ENCODE measurements around the gene HHAT.

Gene HHAT

DNA sequence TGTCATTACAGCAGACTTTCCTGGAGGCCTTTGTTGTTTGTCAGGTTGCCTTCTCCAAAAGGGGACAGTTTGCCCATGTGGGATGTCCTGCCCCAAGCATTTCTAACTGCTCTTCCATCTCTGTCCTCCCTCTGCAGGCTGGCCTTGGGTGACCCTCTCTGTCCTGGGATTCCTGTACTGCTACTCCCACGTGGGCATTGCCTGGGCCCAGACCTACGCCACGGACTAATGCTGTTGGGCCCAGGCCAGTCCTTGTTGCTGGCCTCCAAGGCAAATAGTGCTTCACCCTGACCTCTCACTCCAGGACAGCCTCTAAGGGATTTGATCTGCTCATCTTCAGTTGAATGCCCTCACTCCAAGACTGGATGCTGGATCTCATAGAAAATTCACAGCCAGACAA is 345.4 kb downstream of the HHAT start:
- no peaks in the 10 kb centered on the region for H3K4me1 Mint-ChIP-seq (ENCODE audit: low read depth in 2 of 2)
- no peak overlapping the region for H3K4me3 Mint-ChIP-seq
- no peaks in the 10 kb centered on the region for H3K9me3 Mint-ChIP-seq
- no peak overlapping the region for H3K27ac Mint-ChIP-seq
- no peaks in the 10 kb centered on the region for H3K36me3 Mint-ChIP-seq (ENCODE audit: insufficient read depth)
- DNase-seq, result no peak
- H3K27me3 Mint-ChIP-seq, result no peaks in the 10 kb centered on the region
- no peak for ATAC-seq (replicated peaks)

DNA sequence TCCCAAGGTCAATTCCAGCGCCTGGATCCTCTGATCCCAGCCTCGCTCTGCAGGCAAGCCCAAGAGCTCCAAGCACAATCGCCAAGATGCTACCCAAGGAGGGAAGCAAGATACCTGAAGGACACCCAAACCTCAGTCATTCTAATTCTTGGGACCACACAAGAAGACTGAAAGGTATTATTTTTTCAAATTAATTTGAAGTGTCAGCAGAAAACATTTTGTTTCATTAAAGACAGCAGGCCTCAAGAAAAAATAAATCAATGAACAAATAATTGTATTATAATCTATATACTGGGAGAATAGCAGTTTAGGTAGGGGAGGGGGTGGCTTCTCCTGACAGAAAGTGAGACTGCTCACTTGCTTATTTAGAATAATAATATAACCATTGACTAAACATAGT is 347.8 kb downstream of the HHAT start:
- peaks cover 6% of the 10 kb centered on the region for H3K36me3 Mint-ChIP-seq (ENCODE audit: insufficient read depth)
- no peaks in the 10 kb centered on the region for H3K9me3 Mint-ChIP-seq
- H3K4me3 Mint-ChIP-seq, result no peak overlapping the region
- no peaks in the 10 kb centered on the region for H3K27me3 Mint-ChIP-seq
- DNase-seq, result no peak
- no peak for ATAC-seq (replicated peaks)
- H3K4me1 Mint-ChIP-seq (ENCODE audit: low read depth in 2 of 2), result no peaks in the 10 kb centered on the region
- H3K27ac Mint-ChIP-seq, result no peak overlapping the region

DNA sequence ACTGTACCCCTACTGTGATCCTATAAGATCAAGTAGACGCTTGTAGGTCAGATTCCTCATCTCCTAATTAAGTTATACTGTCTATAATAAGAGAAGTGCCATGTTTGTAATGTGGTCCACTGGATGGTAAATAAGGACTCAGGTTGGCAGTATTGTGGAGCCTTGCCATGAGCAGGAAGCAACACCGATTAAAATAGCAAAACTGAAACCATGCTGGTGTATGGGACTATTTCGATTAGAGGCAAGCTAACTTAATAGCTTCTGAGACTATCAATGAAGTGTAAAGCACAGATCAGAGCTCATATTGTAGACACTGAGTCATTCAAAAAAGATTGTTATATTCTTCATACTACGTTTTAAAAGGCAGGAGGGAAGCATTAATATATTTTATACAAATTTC is 348.8 kb downstream of the HHAT start:
- no peaks in the 10 kb centered on the region for H3K27me3 Mint-ChIP-seq
- H3K9me3 Mint-ChIP-seq, result no peaks in the 10 kb centered on the region

DNA sequence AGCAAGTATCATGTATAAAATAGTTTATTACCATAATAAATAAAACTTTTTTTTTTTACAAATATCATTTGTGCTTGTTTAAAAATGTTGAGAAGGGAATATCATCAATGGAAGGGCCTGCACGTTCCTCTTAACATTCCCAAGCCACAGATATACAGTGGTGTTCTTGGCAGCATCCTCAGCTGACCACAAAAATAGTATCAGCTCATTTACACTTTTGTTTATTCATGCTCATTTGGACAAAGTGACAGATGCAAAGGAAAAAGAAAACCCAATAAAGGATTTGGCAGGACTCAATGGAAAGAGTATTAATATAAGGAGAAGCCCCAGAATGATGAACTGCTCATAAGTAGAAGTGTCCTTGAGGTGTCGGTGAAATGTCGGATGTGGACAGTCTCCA is 349.6 kb downstream of the HHAT start:
- no peaks in the 10 kb centered on the region for H3K27me3 Mint-ChIP-seq
- H3K9me3 Mint-ChIP-seq, result no peaks in the 10 kb centered on the region
- peaks cover 6% of the 10 kb centered on the region for H3K36me3 Mint-ChIP-seq (ENCODE audit: insufficient read depth)
- DNase-seq (no peak), ATAC-seq (replicated peaks) (no peak)
- no peak overlapping the region for H3K4me3 Mint-ChIP-seq
- no peak overlapping the region for H3K27ac Mint-ChIP-seq
- no peaks in the 10 kb centered on the region for H3K4me1 Mint-ChIP-seq (ENCODE audit: low read depth in 2 of 2)

More for the DNA sequence above, 348.8 kb downstream of the HHAT start:
- Mint-ChIP-seq H3K4me3 (no peak overlapping the region), H3K4me1 (ENCODE audit: low read depth in 2 of 2) (no peaks in the 10 kb centered on the region), H3K36me3 (ENCODE audit: insufficient read depth) (peaks cover 6% of the 10 kb centered on the region), H3K27ac (no peak overlapping the region)
- ATAC-seq (replicated peaks) (no peak), DNase-seq (no peak)

DNA sequence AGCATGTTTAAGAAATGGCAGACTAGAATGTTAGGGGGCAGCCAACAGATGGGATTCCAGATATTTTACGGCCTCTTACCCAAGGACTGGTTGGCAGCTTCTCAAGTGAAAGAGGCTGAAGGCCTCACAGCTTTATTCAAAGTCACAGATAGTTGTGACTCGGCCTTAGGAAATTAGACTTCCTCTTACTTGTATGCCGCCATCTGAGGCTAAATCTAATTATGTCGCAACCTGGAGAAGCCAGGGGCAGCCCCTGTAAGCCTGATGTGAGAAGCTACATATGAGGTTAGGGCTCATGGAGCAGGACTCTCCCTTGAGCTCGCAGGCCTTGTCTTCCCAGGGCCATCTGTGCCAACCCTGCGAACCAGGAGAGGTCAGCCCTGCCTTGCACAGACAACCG is 352.5 kb downstream of the HHAT start:
- Mint-ChIP-seq H3K27ac (no peak overlapping the region), H3K4me1 (ENCODE audit: low read depth in 2 of 2) (no peaks in the 10 kb centered on the region), H3K36me3 (ENCODE audit: insufficient read depth) (peaks cover 11% of the 10 kb centered on the region), H3K4me3 (no peak overlapping the region), H3K27me3 (no peaks in the 10 kb centered on the region), H3K9me3 (no peaks in the 10 kb centered on the region)
- no peak for DNase-seq
- no peak for ATAC-seq (replicated peaks)

DNA sequence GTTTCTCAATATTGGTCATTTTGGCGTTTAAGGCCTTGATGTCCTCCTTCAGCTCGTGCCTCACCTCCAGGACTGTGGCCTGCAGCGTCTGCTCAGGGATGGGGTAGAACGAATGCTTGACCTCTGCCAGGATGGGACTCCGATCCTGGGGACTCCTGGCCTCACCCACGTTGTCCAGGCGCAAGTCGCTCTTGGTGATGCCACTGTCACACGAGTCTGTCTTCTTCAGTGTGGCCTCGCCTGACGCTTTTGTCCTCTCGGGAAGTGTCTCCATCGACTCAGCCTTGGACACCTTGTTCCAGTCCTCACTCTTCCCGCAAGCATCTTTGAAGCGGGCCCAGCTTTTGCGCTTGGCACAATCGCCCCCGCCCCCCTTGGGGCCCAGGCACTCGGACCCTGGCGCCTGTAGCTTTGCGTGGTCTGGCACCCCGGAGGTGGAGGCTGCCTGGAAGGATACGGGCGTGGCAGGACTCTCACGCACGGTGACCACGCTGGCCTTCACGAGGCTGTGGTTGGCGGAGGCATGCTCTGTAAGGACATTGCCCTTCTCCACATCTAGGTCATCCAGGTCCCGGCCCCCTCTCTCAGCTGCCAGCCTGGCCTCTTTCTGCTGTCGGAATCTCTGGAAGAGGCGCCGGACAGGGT is 354.8 kb downstream of the HHAT start:
- Mint-ChIP-seq H3K27me3 (no peaks in the 10 kb centered on the region), H3K4me3 (no peak overlapping the region), H3K9me3 (no peaks in the 10 kb centered on the region), H3K36me3 (ENCODE audit: insufficient read depth) (peaks cover 11% of the 10 kb centered on the region), H3K27ac (no peak overlapping the region), H3K4me1 (ENCODE audit: low read depth in 2 of 2) (no peaks in the 10 kb centered on the region)
- ATAC-seq (replicated peaks) (no peak), DNase-seq (no peak)

DNA sequence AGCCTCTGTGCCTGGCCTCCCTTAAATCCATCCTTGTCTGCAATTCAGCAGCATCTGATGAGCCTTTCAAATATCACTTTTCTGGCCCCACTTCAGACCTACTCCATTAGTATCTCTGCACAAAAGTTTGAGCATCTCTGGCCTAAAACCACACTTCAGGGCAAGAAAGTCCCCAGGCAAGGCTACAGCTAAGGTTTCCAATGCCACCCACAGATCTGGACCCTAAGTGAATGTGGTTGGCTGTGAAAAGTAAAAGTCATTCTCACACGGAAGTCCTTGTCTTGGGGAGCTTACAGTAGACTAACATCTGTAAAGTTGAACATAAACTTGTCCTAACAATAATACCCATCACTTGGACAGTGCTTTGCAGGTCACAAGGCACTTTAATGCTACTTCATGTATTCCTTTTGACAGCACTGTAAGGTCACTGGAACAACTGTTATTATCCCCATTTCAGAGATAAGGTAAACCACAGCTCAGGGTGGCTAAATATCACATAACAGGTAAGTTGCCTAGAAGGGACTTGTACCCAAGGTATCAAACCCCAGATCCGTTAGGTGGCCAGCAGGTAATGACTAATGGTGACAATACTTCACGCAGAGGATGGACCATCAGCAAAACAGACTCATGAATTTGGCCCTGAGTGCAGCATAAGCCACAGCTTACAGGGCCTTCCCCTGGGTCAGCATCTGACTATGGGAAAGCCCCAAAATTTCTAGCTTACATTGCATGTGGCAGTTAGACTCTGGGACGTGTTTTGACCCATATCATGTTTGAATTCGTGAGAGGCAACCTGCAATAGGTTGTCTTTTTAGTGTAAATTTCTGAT is 356.0 kb downstream of the HHAT start:
- Mint-ChIP-seq H3K36me3 (ENCODE audit: insufficient read depth) (peaks cover 11% of the 10 kb centered on the region), H3K27me3 (no peaks in the 10 kb centered on the region), H3K4me1 (ENCODE audit: low read depth in 2 of 2) (no peaks in the 10 kb centered on the region), H3K4me3 (no peak overlapping the region), H3K9me3 (no peaks in the 10 kb centered on the region), H3K27ac (no peak overlapping the region)
- no peak for DNase-seq
- ATAC-seq (replicated peaks), result no peak

DNA sequence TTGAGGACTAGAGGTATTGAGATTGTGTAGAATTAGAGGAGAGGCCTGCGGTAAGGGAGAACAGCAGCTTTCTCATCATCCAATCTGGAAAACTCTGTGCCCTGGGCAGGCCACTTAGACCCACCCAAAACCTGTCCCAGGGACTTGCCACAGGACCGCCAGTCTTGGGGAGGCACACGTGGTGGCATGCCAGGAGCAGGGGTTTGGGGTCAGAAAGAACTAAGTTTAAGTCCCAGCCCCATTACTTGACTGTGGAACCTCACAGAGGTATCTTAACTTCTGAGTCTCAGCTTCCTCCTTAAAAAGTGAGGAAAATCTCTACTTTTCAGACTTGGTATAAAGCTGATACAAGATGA is 356.6 kb downstream of the HHAT start:
- DNase-seq (no peak), ATAC-seq (replicated peaks) (no peak)
- Mint-ChIP-seq H3K36me3 (ENCODE audit: insufficient read depth) (peaks cover 8% of the 10 kb centered on the region), H3K27ac (no peak overlapping the region), H3K27me3 (no peaks in the 10 kb centered on the region), H3K9me3 (no peaks in the 10 kb centered on the region), H3K4me1 (ENCODE audit: low read depth in 2 of 2) (no peaks in the 10 kb centered on the region), H3K4me3 (no peak overlapping the region)

DNA sequence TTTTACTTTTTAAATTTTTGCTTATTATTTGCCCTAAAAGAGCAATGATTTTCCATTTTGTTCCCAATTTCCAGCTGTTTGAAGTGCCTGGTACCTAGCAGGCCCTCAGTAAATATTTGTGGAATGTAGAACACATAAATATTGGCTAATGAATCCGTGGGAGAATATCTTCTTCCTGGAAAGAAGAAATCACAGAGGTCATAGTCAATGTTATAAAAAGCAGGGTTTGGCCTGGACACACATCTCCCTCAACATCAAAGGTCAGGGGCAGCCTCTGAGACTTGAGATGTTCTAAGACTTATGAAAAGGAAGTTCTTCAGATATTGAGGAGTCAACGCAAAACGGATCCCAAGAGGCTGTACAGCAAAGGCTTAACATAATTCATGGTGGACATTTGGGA is 358.1 kb downstream of the HHAT start:
- H3K4me1 Mint-ChIP-seq (ENCODE audit: low read depth in 2 of 2), result no peaks in the 10 kb centered on the region
- no peaks in the 10 kb centered on the region for H3K27me3 Mint-ChIP-seq
- no peak overlapping the region for H3K4me3 Mint-ChIP-seq
- H3K36me3 Mint-ChIP-seq (ENCODE audit: insufficient read depth), result peaks cover 4% of the 10 kb centered on the region
- ATAC-seq (replicated peaks), result no peak
- no peaks in the 10 kb centered on the region for H3K9me3 Mint-ChIP-seq
- no peak overlapping the region for H3K27ac Mint-ChIP-seq
- DNase-seq, result no peak

DNA sequence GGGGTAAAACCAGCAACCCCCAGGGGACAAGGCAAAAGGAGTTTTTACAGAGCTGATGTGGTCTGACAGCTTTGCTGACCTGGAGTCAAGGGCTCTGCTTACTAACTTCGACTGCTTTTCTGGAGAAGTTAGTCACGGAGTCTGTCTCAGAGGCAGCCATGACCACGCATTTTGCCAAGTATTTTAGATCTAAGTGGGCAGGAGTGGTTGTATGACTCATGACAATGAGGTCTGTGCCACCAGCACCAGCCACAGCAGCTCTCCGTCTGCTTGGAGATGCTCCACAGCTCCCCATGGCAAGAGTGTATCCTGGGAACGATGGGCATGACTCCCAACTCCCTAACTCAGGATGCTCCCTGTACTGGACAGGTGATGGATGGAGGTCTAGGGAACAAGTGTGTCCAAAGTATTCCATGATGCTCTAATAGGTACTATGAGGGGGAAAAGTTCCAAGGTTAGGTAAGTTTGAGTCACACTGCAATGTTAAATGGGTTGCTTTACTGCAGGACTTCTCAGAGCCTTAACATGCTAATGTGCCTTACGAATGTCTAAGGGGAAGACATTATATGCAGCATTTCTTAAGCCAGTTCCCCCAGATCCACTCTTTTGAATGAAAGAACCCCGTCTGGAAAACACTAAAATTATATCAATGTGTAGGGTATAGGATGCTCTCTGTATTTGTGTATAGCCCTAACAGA is 359.0 kb downstream of the HHAT start:
- ATAC-seq (replicated peaks), result no peak
- Mint-ChIP-seq H3K9me3 (no peaks in the 10 kb centered on the region), H3K27ac (no peak overlapping the region), H3K27me3 (no peaks in the 10 kb centered on the region), H3K36me3 (ENCODE audit: insufficient read depth) (peaks cover 4% of the 10 kb centered on the region), H3K4me3 (no peak overlapping the region), H3K4me1 (ENCODE audit: low read depth in 2 of 2) (no peaks in the 10 kb centered on the region)
- DNase-seq, result no peak

DNA sequence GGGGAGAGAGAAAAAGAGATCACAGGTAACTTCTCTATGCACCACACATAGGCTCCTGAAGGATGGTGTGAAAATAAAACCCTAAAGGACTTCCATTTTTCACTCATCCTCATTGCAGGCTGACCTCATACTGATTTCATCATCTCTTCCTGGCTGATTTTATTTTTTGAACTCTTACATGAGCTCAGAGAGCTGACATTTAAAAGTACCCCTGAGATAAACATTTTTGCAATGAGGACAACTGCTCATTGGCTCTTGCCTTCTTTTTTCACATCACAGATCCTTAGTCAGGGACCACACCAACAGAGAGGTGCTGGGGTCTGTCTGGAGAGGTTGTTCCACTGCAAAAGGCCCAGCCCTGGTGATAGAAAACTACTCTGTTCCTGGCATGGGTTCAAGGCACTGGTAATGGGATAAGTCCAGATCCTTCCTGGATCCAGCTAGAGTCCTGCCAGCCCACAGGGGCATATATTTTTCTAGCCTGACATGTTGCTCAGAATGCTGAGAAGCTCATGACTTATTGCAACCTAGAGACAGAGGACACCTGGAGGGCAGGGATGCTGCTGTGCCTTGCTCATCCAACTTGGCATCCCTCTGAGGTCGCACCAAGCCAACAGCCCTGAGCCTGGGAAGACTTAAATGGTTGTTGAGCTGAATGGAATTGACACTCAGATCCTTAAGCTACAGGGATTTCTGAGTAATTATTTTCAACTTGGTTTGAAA is 360.0 kb downstream of the HHAT start:
- H3K36me3 Mint-ChIP-seq (ENCODE audit: insufficient read depth), result peaks cover 4% of the 10 kb centered on the region
- H3K27ac Mint-ChIP-seq, result no peak overlapping the region
- no peaks in the 10 kb centered on the region for H3K9me3 Mint-ChIP-seq
- peaks cover 5% of the 10 kb centered on the region in 2 donors for H3K4me1 Mint-ChIP-seq (ENCODE audit: low read depth in 2 of 2)
- no peaks in the 10 kb centered on the region for H3K27me3 Mint-ChIP-seq
- DNase-seq, result no peak
- no peak for ATAC-seq (replicated peaks)
- H3K4me3 Mint-ChIP-seq, result no peak overlapping the region

DNA sequence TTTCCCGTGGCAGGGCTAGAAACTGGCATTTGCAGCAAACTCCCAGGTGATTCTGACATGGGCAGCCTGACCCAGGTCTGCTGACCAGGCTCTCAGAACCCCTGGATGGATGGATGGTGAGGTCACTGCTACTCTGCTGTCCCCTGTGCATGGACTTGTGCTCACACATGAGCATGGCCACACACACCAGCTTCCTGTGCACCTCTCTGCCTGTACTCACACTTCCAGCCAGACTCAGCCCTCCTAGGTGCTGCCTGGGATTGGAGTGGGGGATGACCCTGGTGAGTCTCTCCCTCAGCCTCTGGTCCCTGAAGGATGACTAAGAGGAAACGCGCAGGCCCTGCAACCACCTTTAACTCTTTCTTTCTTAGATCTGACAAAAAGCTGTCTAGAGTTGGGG is 361.1 kb downstream of the HHAT start:
- no peaks in the 10 kb centered on the region for H3K9me3 Mint-ChIP-seq
- DNase-seq (no peak), ATAC-seq (replicated peaks) (no peak)
- H3K4me3 Mint-ChIP-seq, result no peak overlapping the region
- H3K27ac Mint-ChIP-seq, result no peak overlapping the region
- peaks cover 5% of the 10 kb centered on the region in 2 donors for H3K4me1 Mint-ChIP-seq (ENCODE audit: low read depth in 2 of 2)
- no peaks in the 10 kb centered on the region for H3K27me3 Mint-ChIP-seq
- no peaks in the 10 kb centered on the region for H3K36me3 Mint-ChIP-seq (ENCODE audit: insufficient read depth)

DNA sequence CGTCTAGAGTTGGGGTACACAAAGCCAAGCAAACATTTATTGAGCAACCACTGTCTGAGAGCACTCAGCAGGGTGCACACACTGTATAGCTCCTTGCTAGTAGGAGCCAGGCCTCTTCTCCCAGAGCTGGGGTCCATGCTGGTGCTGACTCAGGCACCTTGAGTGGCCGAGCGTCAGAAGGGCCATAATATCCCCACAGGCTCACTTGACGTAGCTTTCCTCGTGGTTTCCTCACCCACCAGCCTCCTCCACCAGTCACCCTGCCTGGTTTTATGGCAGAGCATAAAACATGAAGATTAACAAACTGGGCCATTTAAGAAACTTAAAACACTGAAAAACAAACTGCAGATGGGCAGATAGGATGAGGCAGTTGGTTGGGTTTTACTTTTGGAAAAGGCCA is 361.5 kb downstream of the HHAT start:
- Mint-ChIP-seq H3K4me1 (ENCODE audit: low read depth in 2 of 2) (peaks cover 5% of the 10 kb centered on the region in 2 donors), H3K4me3 (no peak overlapping the region), H3K27ac (no peak overlapping the region), H3K36me3 (ENCODE audit: insufficient read depth) (no peaks in the 10 kb centered on the region), H3K9me3 (no peaks in the 10 kb centered on the region), H3K27me3 (no peaks in the 10 kb centered on the region)
- no peak for ATAC-seq (replicated peaks)
- DNase-seq, result no peak

Data from effector memory CD8-positive, alpha-beta T cell (primary cell).